GM21447 (cell line): ENCODE results near the gene PPP1R8.
A peak's percentile ranks its signal among the peaks of the same experiment; 100 is the strongest.
"Not testable (repeated sequence)": the region's sequence is repeated elsewhere in the genome, so short reads cannot be mapped to it uniquely, and the experiment has no call there.

Source experiments
- ATAC-seq: cut with Tn5 transposase; IDR thresholded peaks from one replicate; pipeline ENCODE4 v1.9.1; 2021; ENCODE audit not compliant: unreplicated experiment

PPP1R8 gene

DNA sequence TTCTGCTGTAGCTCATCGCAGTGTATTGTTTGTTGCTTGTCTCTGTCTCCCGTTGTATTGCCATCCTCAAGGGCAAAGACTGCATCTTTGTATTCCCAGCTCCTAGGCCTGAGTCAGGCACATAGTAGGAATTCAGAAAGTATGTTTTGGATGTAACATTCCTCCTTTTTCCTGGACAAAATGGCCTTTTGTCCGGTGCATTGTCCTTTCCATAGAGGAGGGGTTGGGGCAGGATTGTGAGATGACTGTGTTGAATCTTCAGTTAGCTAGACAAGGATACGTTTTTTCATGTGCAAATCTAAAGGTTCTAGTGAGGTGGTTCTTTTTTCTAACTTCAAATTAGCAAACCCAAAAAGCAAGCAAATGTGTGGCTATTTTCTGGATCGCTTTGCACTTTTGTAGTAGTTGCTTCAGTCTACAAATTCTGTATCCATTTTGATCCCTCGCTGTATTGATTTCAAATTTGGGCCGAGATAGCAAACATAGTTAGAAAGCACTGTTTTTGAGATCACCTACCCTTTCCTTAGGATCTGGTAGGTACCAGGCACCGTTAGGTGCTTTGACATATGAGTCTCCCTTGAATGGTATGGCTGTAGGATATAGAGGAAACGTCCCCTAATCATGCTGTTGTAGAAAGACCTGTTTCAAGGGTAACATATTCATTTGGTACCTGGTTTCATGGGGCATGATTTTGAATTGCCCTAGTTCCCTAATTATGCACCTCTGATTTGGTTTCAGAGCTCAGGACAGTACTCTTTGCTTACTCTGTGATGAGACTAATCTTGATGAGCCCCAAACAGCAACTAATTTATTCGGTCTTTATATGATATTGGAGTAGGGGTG lies 1.2 kb downstream of the PPP1R8 start:
- no peak for ATAC-seq

- no peak for ATAC-seq
Measured at GRCh38 chr1:27832762-27833161, 2.2 kb downstream of the PPP1R8 start.

DNA sequence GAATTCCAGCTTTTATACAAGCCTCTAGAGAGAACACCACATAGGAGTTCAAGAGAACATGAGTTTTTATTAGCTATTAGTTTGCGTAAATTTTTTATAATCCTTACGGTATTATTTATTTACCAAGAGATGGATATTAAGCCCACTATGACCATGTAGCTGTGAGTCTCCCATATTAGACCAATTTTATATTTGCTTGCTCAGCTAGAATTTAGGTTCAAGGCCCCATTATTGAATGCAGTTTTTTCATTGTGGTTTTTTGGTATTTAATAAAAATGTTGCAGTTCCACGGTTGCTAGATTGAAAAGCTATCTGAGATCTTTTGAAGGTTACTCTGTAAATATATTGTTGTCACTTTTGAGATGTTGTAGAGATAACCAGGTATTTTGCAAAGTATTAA lies 2.9 kb downstream of the PPP1R8 start:
- no peak for ATAC-seq

DNA sequence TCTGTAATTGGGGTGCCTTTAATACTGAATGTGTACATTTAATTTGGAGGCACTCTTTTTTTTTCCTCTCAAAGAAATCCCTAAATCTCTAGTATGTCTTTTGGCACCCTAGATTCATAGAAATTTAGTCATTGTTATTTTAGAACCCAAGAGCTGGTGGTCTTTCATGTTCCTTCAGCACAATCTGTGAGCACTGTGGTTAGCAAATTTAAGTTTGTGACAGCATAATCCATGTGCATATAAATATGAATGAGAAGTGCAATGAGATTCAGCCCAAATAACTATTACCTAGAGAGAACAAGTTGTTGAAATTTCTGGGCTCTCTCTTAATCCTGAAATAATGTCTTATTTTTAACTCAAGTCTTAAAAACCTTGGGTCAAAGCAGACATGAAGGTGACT lies 4.5 kb downstream of the PPP1R8 start:
- no peak for ATAC-seq

- ATAC-seq, result no peak
Measured at GRCh38 chr1:27835501-27835900, 4.9 kb downstream of the PPP1R8 start.

DNA sequence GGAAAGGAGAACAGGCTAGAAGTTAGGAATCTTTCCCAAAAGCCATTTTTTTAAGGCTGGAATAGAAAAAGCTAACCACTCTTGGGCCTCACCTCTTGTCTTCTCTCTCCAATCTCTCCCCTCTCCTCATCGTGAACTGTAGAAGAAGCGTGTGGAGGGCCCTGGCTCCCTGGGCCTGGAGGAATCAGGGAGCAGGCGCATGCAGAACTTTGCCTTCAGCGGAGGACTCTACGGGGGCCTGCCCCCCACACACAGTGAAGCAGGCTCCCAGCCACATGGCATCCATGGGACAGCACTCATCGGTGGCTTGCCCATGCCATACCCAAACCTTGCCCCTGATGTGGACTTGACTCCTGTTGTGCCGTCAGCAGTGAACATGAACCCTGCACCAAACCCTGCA lies 19.4 kb downstream of the PPP1R8 start:
- no peak for ATAC-seq

DNA sequence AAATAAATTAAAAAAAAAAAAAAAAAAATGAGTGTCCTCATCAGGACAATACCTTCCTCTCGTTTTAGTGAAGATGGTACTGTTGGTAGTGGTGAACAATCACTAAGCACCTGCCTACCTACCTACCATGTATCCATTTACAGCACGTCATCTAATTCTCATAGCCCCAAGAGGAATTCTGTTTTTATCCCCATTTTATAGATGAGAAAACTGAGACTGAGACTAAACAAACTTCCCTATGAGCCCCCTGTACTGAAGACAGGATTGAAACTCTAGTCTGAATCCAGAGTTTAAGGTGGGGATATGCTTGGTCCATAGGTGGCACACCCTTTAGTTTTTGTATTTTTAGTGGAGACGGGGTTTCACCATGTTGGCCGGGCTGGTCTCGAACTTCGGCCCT lies 24.5 kb downstream of the PPP1R8 start:
- ATAC-seq, result no peak

DNA sequence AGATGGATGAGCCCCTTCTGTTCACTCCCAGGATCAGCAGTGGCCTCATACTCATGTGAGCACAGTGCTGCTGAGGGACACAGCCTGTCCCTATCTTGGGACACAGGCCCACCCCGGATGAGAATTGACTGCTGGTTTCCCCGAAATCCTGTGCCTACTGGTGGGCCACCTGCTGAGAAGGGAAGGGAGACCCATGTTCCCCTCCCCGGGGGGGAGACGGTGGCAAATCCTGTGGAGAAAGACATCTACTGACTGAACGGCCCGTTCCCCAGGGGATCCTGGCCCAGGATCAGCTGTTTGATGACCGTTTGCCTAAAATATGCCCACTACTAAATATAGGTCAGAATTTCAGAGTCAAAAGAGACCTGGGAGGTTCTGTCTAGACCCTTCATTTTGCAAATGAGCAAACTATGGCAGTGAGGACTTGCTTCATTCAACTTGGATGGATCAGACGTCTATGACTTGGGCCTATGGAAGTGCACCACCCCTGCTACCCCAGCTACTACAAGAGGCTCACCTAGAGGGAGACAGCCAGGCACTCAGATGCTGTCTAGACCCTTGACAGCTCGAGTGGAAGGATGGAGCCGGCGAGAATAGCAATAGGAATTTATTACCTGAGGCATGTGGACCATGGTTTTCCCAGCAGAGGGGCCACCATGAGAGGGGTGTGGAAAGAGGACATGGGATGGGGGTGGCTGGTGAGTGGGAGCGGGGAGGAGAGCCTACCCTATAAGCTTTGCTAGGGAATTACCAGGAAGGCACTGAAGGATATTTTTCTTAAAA lies 26.2 kb downstream of the PPP1R8 start:
- no peak for ATAC-seq

GRCh38 chr1:27857552-27857951 lies 27.0 kb downstream of the PPP1R8 start:
- ATAC-seq, result not testable (repeated sequence)

DNA sequence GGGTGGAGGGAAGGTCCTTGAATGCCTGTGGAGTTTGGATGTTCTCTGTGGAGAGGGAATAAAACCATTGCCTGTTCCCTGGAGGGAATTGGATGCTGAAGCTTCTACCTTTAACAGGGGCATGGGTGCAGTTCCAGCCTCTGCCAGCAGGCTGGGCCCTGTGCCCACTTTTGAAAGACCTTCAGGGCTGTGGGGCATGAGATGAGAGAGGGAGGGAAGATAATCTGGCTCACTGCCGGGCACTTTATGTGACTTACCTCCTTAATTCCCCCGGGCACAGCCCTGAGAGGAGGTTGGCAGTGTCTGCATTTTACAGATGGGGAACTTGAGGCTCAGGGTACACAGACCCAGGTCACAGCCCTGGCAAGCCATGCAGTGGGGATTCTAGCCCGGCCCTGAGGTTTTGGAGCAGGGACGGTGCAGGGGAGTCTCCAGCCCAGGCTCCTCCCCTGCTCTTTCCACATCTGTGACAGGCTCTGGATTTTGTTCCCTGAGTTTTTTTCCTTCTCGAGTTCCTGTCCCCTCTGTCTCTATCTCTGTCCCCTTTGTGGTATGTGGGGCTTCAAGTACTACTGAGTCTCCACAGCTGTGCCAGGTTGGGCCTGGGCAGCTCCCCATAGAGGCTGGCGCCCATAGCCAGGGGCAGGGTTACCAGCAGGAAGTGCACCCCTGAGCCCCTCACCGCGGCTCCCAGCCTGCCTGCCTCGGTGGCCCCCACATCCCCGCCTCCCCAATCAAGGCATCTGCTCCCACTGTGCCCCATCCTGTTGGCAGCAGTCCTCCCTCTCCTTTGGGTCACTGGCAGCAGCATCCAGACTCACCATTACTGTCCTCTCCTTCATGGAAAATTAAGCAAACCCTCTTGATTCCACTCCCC lies 27.7 kb downstream of the PPP1R8 start:
- peak; percentile 73 for ATAC-seq

GRCh38 chr1:27858949-27859576 lies 28.5 kb downstream of the PPP1R8 start:
- no peak for ATAC-seq

GRCh38 chr1:27861436-27861835 lies 30.9 kb downstream of the PPP1R8 start:
- ATAC-seq, result no peak

GRCh38 chr1:27862004-27862403 lies 31.4 kb downstream of the PPP1R8 start:
- no peak for ATAC-seq

- ATAC-seq, result no peak
Measured at GRCh38 chr1:27862671-27863537, 32.3 kb downstream of the PPP1R8 start.

- no peak for ATAC-seq
Measured at GRCh38 chr1:27863538-27863915, 32.9 kb downstream of the PPP1R8 start.

DNA sequence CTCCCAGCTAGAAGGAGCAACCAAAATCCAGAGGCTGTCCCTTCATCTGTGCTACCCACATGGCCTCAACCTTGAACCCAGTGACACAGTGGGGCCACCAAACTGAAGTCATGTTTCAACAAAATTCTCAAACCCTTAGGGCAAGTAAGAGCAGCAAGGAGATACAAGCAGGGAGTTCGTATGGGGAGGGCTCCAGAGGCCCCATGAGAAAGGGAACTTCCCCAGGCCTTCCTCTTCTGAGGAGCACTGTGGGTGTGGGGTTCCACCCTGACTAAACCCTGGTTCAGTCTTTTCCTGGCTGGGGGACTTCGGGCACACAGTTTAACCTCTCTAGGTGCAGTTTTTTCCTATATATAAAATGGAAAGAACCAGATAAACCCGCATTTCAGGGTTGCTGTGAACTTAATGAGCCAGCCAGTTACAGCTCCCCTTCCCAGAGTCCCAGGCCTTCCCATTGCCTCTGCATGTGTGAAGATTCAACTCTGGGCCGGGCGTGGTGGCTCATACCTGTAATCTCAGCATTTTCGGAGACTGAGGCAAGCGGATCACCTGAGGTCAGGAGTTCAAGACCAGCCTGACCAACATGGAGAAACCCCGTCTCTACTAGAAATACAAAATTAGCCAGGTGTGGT lies 33.8 kb downstream of the PPP1R8 start:
- no peak for ATAC-seq

- no peak for ATAC-seq
Measured at GRCh38 chr1:27865821-27866220, 35.2 kb downstream of the PPP1R8 start.

GRCh38 chr1:27868556-27868931 lies 38.0 kb downstream of the PPP1R8 start:
- no peak for ATAC-seq

DNA sequence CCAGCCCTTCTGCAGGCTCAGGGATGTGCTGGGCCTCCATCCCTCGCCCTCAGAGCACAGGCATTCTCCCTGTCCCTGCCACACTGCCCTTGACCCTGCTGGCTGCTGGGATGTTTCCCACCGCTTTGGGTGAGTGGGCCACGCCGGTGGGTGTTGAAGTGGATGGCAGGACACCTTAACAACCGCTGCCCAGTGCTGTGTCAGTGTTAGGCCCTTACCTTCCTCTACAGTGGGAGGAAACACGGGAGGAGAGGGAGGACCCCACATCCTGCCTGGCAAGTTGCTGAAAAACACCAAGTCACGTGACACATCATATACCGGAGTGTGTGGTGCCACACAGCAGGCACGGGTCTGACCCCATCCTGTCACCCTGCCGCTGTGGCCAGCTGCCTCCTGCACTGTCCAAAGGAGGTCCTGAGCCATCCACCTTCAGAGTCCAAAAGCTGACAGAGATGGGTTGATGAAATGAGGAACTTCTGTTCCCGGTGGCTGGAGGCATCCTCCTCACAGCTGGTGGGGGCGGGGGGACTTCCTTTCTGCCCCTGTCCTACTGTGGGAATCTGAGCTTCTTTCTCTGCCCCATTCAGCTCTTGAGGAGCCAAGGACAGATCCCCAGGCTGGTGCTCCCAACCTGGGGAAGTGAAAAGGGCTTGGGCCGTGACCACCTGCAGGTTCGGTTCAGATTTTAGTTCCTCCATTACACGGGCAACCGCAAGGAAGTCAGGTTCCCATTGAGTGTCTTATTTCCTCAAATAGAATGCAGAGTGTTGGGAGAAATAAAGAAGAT lies 38.5 kb downstream of the PPP1R8 start:
- ATAC-seq, result no peak
